Uterus (tissue), 2 donors: ENCODE results near the gene E4F1.

Experiments
- POLR2A ChIP-seq, 2 donors: fragments of 450-650 bp; IDR thresholded peaks; one replicate each; pipeline ENCODE4 v1.6.1; 2016; ENCODE audit warnings: antibody characterized with exemption in 2 of 2, mild to moderate bottlenecking in 1 of 2, moderate library complexity in 1 of 2
- TF ChIP-seq, protein P1 (sequence below), 4 experiments: fragments of 200-600 bp in 2 of 4; fragments of 450-650 bp in 2 of 4; sonication (generic) in 2 of 4; IDR thresholded peaks; one replicate each; pipeline ENCODE4 v1.5.1; 2016 to 2019; ENCODE audit warnings: antibody characterized with exemption in 4 of 4, mild to moderate bottlenecking in 2 of 4, moderate library complexity in 1 of 4

DNA sequence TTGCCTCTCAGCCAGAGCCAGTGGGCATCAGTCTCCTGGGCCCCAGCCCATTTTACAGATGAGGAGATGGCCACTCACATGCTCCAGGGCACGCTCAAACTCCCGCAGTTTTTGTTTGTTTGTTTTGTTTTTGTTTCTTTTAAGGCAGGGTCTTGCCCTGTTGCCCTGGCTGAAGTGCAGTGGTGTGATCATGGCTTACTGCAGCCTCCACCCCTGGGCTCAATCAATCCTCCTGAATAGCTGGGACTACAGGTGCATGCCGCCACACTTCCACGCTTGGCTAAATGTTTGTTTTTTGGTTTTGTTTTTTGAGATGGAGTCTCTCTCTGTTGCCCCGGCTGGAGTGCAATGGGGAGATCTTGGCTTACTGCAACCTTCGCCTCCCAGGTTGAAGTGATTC lies 3.5 kb downstream of the E4F1 start:
- no peak for TF ChIP-seq POLR2A (IDR thresholded peaks at IDR 0.05)
- TF ChIP-seq, protein P1, sequence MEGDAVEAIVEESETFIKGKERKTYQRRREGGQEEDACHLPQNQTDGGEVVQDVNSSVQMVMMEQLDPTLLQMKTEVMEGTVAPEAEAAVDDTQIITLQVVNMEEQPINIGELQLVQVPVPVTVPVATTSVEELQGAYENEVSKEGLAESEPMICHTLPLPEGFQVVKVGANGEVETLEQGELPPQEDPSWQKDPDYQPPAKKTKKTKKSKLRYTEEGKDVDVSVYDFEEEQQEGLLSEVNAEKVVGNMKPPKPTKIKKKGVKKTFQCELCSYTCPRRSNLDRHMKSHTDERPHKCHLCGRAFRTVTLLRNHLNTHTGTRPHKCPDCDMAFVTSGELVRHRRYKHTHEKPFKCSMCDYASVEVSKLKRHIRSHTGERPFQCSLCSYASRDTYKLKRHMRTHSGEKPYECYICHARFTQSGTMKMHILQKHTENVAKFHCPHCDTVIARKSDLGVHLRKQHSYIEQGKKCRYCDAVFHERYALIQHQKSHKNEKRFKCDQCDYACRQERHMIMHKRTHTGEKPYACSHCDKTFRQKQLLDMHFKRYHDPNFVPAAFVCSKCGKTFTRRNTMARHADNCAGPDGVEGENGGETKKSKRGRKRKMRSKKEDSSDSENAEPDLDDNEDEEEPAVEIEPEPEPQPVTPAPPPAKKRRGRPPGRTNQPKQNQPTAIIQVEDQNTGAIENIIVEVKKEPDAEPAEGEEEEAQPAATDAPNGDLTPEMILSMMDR (IDR thresholded peaks at IDR 0.05), result no peak
